Globus pallidus (tissue), 1 donor: ENCODE results near the gene SLC2A13.
"Not testable (repeated sequence)": the region's sequence is repeated elsewhere in the genome, so short reads cannot be mapped to it uniquely, and the experiment has no call there.

Experiments used
- DNase-seq: peaks from one replicate; pipeline ENCODE4 v3.0.0-alpha.2; 2015; ENCODE audit warnings: low spot score

The SLC2A13 gene

GRCh38 chr12:39805651-39806050 lies 300.2 kb downstream of the SLC2A13 start:
- DNase-seq = no peak

- DNase-seq = no peak
Measured at GRCh38 chr12:39804898-39805297, 301.0 kb downstream of the SLC2A13 start.

DNA sequence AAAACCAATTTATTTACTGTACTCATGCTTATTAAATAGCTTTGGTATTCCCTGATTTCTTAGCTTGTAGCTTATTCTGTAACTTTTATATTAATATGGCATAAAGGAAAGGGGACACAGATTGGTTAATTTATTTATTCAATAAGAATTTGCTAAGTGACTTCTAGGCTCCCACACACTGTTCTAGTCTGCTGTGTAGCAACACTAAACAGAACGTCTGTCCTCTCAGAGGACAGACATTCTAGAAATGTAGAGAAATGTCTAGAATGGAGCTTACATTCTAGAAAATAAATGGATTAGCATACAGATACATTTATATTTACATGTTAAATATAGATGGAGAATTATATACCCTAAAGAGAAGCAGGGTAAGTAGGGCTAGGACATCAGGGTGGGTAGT lies 301.4 kb downstream of the SLC2A13 start:
- DNase-seq = no peak

GRCh38 chr12:39803151-39803550 lies 302.7 kb downstream of the SLC2A13 start:
- no peak for DNase-seq

DNA sequence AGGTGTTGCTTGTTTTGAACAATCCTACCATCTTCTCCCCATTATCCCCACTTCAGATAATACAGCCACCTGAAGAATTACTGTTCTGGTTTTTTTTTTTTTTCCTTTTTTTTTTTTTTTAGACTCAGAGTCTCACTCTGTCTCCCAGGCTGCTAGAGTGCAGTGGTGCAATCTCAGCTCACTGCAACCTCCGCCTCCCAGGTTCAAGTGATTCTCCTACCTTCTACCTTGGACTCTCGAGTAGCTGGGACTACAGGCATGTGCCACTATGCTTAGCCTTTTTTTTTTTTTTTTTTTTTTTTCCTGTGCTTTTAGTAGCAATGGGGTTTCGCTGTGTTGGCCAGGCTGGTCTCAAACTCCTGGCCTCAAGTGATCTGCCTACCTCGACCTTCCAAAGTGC lies 306.9 kb downstream of the SLC2A13 start:
- no peak for DNase-seq

- DNase-seq = no peak
Measured at GRCh38 chr12:39798429-39798828, 307.5 kb downstream of the SLC2A13 start.

- no peak for DNase-seq
Measured at GRCh38 chr12:39795481-39795880, 310.4 kb downstream of the SLC2A13 start.

- DNase-seq = no peak
Measured at GRCh38 chr12:39792938-39793337, 312.9 kb downstream of the SLC2A13 start.

- no peak for DNase-seq
Measured at GRCh38 chr12:39788239-39788638, 317.6 kb downstream of the SLC2A13 start.

DNA sequence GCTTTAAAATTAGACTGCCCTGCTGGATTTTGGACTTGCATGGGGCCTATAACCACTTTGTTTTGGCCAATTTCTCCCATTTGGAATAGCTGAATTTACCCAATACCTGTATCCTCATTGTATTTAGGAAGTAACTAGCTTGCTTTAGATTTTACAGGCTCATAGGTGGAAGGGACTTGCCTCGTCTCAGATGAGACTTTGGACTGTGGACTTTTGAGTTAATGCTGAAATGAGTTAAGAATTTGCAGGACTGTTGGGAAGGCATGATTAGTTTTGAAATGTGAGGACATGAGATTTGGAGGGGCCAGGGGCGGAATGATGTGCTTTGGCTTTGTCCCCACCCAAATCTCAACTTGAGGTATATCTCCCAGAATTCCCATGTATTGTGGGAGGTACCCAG lies 320.1 kb downstream of the SLC2A13 start:
- DNase-seq = not testable (repeated sequence)

DNA sequence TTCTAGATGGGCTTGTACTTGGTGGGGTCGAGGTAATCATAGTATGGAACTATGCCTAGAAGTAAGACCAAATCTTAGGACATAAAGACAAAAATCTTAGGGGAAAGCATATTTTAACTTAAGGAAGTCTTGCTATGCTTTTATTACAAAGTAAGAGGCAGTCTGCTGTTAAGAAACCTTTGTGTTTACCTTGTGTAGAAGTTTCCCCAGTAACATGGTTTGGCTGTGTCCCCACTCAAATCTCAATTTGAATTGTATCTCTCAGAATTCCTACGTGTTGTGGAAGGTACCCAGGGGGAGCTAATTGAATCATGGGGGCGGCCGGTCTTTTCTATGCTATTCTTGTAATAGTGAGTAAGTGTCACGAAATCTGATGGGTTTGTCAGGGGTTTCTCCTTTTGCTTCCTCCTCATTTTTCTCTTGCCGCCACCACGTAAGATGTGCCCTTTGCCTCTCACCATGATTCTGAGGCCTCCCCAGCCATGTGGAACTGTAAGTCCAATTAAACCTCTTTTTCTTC lies 323.8 kb downstream of the SLC2A13 start:
- no peak for DNase-seq

DNA sequence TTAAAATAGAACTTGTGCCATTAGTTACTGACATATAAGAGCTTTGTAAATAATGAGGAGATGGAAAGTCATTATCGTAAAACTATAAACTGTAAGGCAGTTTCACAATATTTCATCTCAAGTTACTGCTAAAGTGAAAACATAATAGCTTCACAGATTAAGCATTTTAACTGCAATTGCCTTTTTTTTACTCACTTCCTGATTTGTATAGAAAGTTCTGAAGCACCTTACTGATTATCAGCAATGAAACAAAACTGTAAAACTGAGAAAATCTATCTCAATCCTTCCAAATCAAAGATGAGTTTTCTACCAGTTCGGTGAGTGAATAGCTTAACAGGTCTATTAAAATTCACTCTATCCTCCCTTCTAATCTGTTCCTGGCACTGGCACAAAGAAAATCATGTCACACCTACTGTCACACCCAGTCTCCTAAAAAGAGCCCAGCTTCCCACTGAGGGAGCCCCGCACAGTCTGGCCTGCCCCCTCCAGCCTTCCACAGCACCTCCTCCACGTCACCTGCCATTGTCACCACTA lies 324.9 kb downstream of the SLC2A13 start:
- no peak for DNase-seq

DNA sequence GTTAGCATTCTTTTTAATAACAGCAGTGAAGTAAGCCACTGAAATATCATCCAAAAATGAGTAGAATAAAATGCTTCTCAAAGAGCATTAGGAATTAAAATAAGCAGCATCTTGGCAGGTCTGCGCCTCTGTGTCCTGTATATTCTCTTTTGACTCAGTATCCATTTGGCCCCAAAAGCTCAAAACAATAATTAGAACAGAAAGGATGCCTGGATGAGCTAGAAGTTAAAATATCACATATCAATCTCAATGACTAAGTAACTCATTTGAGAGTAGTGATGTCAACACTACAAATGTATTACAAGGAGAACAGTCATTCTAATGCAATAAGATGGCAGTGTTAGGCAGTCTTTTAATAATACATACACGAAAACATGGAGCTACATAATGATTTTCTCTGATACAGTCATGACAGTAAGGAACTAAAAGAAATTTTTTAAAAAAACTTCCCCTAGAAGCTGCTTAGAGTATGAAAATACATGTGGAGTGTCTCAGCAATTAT lies 325.4 kb downstream of the SLC2A13 start:
- DNase-seq = no peak

GRCh38 chr12:39779768-39780340 lies 326.0 kb downstream of the SLC2A13 start:
- no peak for DNase-seq

DNA sequence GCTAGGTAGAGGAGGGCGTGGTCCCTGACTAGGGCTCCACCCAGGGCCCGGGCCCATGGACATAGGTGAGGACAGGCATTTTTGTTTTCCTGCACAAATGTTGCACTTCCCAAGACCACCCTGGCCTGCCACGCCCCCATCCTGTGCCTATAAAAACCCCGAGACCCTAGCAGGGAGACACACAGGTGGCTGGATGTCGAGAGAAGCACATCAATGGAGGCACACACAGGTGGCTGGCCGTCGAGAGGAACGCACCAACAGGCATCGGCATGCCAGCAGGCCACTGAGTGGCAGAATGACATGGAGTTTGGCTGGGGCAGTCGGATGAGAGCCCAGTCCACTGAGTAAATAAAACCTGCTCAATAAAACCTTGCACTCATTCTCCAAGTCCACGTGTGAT lies 328.4 kb downstream of the SLC2A13 start:
- no peak for DNase-seq

- no peak for DNase-seq
Measured at GRCh38 chr12:39773266-39773665, 332.6 kb downstream of the SLC2A13 start.

- no peak for DNase-seq
Measured at GRCh38 chr12:39772821-39773259, 333.0 kb downstream of the SLC2A13 start.

DNA sequence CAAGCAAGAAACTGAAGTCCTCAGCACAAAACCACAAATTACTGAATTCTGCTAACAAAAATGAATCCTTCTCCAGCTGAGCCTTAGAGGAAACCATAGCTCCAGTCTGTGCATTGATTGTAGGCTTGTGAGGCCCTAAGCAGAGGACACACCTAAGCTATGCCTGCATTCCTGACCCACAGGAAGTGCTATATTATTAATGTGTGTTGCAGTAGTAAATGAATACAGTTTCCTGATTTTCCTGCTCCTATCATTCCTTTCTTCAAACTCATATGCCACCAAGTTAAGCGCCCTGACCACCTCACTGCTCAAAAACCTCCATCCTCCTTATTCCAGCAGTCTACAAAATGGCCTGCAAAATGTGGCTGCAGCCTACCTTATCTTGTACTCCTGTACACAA lies 334.4 kb downstream of the SLC2A13 start:
- DNase-seq = no peak

GRCh38 chr12:39764944-39765560 lies 340.8 kb downstream of the SLC2A13 start:
- DNase-seq = peak; percentile 10

DNA sequence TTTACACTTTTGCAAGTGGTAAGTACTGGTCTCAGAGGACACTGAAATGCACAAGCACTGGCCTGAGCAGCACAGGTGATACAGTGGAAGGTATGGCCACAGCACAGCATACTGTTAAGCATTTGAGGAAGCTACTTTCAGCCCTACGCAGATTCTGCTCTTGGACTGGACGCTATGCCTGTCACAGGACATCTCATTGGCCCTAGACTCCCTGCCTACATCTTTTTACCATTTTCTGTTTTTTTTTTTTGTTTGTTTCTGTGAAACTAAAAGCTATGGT lies 342.1 kb downstream of the SLC2A13 start:
- DNase-seq = no peak

- no peak for DNase-seq
Measured at GRCh38 chr12:39763071-39763889, 342.6 kb downstream of the SLC2A13 start.

GRCh38 chr12:39755478-39755877 lies 350.4 kb downstream of the SLC2A13 start:
- DNase-seq = no peak
